ENCODE measurements around the gene TARS3.
"Not testable (repeated sequence)": the region's sequence is repeated elsewhere in the genome, so short reads cannot be mapped to it uniquely, and the experiment has no call there.

Gene TARS3

DNA sequence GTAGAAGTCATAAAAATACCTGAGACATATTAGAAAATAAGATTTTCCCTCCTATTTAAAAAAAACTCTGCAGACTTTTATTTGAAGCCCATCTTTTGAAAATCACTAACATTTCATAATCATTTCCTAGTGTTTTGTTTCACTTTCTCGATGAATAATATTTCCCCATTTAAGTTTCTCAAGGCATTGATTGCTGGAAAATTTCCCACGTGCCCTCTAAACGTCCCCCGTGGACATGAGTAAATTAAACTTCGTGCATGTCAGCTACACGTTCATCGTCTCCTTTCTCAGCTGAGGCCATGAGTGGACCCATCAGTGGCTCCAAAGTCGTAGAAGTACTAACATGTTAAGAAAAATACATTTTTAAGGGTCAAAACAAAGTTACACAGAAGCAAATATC is 70.1 kb downstream of the TARS3 start:
- no peak for DNase-seq

DNA sequence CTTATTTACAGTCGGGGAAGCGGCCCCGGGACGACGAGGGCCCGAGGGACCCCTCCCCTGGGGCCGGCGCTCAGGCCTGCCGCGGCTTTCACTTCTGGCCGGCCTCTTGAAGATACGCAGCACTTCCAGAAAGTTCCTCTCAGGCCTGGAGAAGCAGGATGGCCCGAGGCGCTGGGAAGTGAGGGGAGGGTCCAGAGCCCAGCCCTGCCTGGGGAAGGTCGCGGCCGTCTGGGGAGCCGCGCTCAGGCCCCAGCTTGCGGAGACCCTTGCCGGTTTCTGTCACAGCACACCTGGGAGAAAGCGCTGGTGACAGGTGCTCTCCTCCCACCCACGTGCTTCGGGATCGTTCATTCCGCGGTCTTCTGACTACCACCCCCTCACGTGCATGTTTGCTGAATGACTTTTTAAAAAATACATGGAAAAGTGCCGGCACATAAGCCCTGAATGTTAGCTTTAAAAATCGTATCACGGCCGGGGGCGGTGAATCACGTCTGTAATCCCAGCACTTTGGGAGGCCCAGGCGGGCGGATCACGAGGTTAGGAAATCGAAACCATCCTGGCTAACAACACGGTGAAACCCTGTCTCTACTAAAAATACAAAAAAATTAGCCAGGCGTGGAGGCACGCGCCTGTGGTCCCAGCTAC is 71.4 kb downstream of the TARS3 start:
- peak; percentile 24 for DNase-seq

DNA sequence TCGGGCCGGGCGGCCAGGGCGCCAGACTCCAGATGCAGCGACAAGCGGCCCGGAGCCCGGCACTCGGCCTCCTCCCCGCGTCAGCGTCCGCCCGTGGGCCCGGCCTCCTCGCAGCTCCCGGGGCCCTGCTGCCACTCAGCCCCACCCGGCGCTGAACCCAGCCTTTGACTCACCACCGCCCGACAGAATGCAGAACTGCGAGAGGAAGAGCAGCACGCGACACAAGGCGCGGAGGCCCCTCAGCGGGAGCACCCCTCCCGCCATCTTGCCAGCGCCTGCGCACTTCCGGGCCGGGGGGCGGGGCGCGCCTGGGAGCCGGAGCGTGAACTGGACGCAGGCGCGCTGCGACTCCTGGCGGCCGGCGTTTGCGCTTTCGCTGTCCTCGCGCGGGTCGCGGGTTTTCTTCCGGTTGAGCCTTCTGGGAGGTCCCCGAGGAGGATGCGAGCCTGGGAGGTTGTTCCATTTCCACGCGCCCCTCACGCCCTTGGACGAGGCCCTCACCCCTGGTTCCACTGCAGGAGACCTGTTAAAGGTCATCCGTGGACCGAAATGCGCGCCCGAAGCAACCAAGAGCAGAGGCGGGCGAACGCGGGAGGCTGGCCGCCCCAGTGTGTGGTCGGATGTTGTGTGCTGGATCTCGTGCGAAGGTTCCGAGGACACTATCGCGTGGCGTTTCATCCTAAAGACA is 72.0 kb downstream of the TARS3 start, which contains the start of gene TM2D3:
TSS of gene TM2D3 (minus strand) at position 284 of the 688 bp plus-strand sequence. CDS start at position 264, 20 bp downstream.
- DNase-seq = peak; percentile 90

DNA sequence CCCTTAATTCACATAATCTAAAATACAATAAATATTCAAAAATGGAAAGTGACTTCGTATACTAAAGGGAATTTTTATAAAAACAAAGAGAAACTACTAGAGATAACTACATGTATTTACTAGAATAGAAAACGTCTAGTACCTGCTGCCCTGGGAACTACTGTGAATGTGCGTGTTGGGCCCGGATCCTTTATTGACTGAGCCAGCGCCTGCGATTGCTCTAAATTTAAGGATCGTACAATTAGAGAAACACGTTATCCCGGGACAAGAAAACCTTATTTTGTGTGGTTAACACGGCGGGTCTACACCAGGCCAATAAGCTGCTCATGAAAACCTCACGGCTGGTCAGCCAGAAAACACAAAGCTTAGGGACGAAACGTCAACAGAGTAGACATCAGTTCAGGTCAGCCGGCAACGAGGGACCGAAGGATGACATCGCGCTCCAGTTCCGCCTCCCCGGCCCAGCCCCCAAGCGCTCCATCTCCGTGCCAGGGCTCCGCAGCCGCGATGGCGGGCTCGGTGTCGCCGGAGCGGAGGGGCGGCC is 72.6 kb downstream of the TARS3 start:
- DNase-seq = no peak

DNA sequence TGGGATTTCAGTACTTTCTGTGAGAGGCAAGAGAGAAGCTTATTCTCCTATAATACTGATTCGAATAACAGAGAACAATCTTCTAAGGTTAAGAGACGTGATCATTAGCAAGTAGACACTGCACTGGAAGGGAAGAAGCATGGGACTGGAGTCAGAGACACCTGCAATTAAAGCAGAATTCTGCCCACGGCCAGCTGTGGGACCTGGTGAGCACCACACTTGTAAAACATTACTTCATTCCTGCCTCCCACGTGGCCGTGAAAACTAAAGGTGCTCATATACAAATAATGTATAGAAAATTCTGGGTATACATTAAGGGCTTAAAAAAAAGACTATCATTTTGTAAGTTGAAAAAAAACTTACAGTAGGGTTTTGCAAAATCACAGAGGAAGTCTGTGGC is 74.1 kb downstream of the TARS3 start:
- DNase-seq = no peak

DNA sequence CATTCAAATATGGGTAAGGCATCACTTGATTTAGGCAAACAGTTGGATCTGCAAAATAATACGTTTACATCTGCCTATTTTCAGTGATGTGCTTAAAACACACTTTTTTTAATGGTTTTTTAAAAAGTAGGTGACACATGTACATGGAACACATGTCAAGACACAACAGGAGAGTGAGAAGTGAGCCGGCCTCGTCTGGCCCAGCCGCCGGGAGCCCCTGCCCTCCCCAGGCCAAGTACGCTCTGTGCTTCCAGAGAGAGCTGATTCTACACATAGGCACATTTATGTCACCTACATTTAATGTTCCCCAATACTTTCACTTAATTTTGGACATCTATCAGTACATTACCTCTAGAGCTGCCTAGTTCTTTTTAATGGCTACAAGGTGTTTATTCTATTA is 75.9 kb downstream of the TARS3 start:
- no peak for DNase-seq

DNA sequence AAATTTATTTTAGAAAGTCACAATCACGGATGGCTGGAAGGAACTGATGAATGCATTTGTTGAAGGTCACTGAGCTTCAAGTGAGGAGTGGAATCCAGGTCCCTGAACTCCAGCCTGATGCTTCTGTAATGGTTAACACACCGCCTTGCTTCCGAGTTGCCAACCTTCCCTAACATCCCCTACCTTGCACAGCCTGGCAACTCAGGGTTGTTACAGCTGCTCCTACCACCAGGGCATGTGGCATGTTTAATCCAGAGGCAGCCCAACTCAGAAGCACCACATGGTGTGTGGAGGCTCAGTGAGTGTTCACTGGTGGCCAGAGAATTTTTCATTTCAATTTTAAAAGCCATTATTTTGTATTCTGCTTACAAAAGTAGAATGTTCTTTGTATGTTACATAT is 77.0 kb downstream of the TARS3 start:
- DNase-seq = no peak

DNA sequence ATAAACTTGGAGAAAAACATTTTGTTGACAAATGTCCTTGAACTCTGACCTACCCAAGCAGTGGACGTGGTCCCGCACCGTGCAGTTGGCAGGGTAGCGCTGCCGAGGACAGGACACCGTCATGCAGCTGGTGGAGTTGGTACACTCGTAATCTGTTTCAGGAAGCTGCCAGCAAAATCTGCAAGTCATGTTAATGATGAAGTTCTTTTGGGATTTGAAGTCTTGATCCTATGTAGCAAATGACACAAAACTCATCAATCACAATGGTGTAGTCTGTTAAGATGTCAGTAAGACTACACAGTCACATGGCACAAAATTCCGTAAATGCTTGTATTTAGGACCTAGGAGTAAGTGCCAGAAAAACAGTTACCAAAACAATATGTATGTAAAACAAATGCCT is 77.6 kb downstream of the TARS3 start:
- peak; percentile 12 for DNase-seq

DNA sequence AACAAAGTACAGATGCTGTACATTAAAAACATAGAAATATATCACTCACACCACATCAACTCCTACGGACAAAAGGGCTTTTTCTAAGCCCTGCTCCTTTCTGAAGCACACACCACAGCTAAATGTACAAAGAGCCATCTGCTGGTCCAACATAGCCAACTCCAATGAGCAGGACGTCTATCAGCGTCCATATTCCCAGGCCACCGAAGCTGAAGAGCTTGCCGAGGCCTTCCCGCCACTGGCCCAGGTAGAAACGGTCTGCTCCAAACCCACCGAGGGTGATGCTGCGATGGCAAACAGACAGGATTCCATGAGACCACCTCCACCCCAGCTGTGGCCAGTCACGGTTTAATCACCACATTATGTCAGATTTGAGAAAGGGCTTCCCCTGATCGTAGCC is 81.9 kb downstream of the TARS3 start:
- DNase-seq = no peak

DNA sequence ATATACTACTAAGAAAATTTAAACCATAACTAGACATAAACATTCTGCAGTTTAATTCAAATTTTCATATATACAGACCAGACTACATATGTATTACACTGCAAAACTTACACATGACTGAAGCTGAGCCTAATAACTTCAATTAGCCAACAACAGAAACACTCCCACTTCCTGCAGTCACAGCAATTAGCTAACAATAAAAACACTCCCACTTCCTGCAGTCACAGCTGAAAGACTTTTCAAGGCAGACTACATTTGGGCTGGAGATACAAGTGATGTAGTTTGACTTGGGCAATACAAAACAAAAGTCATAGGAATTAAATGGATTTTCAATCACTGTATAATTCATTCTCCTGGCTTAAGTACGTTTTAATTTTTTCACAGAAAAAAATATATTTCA is 82.4 kb downstream of the TARS3 start:
- DNase-seq = no peak

DNA sequence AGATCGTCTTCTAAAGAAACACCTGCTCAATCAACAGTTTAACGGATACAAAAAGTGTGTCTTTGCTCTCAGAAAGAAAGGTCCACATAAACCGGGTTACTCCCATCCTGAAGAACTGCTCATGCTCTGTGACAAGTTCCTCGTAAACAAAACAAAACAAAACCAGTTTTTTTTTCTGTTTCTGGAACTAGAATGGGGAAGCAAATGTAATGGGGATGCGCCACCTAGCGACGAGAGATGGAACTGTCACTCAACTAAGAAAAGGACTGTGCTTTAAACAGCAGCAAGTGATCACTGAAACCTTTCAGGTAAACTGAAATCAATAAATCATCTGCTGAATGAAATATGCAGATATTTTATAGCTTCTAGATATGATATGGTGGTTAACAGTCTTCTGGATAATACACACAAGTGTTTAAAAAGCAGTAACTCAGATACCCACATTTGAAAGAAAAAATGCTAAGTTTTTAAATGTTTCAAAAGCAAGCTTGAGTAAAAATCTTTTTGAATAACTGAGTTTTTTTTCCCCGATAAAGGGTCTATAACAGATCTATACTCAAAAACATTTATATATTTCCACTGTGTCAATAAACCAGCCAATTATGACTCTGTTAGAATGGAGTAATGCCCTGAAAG is 83.0 kb downstream of the TARS3 start:
- peak; percentile 48 for DNase-seq

DNA sequence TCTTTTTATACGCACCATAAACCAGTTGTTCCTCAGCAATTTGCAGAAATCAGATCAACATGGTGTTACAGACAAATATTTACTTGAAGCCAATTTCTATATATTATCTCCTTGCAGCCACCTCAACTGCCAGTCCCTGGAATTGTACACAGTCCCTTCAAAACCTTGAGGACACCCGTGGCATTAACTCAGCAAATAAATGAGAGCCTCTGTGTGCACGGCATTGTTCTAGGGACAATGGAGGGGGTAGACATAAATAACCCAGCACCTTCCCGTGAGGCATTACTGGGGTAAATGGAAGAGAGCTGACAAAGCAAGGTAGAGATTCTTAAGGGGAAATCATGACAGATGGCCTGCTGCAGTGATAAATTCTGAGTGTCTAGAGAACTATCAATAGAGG is 84.6 kb downstream of the TARS3 start:
- DNase-seq = no peak

DNA sequence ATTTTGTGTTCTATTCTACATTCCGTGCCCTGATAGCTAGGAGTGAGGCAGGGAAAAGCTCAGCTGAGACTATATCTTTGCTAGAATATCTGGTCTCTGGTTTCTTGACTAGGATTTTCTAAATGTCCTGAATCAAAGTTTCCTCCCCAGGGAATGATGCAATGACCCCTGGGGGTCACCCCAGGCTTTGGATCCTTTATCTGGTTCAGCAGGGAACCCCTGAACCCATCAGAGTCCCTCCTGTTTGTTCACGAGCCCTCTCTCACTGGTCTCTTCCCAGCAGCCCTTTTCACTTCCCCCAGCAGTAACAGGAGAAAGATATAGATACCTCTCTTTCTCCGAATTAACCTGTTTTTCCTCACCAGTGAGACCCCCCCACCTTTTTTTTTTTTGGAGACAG is 86.4 kb downstream of the TARS3 start:
- DNase-seq = no peak

DNA sequence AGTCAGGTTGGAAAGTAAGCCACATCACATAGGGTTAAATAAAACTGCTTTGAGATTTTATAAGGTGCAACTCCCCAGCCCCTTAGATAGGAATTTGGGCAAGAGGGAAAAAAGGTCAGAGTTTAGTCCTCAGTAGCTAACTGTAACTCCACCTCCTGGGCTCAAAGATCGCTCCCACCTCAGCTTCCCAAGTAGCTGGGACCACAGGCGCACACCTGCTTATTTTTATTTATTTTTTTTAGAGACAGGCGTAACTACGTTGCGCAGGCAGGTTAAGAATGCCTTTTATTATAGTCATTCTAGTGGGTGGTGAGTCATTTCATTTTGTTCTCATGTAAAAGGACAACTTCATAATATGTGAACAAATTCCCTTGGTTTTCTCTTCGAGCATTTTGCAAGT is 86.8 kb downstream of the TARS3 start:
- no peak for DNase-seq

DNA sequence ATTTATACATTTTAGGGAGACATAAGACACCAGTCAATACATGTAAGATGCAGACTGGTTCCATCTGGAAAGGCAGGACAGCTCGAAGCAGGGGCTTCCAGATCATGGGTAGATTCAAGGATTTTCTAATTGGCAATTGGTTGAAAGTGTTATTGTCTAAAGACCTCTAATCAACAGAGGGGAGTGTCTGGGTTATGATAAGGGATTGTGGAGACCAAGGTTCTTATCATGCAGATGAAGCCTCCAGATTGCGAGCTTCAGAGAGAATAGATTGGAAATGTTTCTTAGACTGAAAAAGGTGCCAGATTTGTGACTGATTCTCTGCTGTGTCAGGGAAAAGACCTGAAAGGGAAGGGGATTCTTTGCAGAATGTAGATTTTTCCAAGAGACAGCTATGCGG is 87.2 kb downstream of the TARS3 start:
- DNase-seq = no peak

DNA sequence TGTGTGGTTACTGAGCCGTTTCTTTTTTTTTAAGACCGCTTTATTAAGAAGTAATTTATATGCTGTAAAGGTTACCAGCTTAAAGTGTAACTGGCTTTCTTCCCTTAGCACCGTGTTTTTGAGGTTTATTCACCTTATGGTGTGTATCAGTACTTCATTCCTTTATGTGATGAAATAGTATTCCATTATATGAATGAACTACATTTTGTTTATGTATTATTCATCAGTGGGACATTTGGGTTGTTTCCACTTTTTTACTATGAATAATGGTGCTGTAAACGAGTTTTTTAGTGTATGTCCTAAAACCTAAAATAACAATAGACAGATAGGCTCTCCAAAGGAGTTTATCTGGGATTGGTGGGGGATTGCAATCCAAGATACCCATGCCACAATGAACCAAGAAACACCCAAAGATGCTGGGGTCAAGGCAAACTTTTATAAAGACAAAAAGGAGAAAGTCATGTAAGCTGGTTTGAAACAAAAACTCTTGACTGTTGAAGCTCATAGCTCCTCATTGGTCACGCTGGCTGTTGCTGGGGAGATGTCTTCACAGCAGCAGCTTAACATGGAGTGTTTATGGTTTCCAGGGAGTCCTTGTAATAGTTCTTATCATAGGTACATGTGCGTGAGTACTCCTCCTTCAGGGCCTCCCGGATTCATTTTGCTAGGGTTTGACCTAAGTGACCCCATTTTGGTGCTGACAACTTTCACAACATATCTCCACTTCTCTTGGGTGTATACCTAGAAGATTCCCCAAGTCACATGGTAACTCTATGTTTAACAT is 88.1 kb downstream of the TARS3 start:
- no peak for DNase-seq

DNA sequence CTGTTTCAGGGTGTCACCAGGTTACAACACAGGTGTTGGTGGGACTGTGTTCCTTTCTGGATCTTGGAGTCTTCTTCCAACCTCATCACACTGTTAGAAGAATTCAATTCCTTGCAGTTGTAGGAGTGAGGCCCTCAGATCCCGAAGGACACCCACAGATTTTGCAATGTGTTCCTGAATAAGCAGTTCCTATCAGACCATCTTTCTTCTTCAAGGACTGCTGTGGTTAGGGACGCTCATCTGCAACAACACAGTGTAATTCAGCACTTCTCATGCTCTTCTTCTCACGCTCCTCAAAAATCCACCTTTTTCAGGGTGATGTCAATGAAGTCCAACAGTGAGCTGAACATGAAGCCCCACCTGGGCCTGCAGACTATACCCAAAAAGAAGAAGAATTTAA is 90.9 kb downstream of the TARS3 start:
- DNase-seq = no peak

DNA sequence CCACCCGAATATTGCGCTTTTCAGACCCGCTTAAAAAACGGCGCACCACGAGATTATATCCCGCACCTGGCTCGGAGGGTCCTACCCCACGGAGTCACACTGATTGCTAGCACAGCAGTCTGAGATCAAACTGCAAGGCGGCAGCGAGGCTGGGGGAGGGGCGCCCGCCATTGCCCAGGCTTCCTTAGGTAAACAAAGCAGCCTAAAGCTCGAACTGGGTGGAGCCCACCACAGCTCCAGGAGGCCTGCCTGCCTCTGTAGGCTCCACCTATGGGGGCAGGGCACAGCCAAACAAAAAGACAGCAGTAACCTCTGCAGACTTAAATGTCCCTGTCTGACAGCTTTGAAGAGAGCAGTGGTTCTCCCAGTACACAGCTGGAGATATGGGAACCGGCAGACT is 97.5 kb downstream of the TARS3 start:
- not testable (repeated sequence) for DNase-seq

DNA sequence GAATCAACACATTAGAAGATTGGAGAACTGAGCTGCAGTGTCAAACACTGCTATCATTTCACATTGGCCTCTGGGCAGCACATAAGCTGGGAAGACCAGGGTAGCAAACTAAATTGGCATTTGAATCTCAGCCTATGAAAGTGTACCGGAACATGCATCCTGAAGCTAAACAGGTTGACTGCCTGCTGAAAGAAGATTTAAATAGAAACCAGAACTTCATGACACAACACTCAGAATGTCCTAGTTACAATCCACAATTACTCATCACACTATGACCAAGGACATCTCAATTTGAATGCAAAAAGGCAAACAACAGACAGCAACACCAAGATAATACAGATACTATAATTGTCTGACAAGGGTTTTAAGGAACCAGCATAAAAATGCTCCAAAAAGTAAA is 98.3 kb downstream of the TARS3 start:
- DNase-seq = no peak

DNA sequence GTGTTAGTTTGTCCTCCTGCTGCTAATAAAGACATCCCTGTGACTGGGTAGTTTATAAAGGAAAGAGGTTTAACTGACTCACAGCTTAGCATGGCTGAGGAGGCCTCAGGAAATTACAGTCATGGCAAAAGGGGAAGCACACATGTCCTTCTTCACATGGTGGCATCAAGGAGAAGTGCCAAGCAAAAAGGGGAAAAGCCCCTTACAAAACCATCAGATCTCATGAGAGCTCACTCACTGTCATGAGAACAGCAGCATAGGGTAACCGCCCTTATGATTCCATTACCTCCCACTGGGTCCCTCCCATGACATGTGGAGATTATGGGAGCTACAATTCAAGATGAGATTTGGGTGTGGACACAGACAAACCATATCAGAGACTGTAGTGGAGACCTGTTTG is 99.1 kb downstream of the TARS3 start:
- DNase-seq = no peak

DNA sequence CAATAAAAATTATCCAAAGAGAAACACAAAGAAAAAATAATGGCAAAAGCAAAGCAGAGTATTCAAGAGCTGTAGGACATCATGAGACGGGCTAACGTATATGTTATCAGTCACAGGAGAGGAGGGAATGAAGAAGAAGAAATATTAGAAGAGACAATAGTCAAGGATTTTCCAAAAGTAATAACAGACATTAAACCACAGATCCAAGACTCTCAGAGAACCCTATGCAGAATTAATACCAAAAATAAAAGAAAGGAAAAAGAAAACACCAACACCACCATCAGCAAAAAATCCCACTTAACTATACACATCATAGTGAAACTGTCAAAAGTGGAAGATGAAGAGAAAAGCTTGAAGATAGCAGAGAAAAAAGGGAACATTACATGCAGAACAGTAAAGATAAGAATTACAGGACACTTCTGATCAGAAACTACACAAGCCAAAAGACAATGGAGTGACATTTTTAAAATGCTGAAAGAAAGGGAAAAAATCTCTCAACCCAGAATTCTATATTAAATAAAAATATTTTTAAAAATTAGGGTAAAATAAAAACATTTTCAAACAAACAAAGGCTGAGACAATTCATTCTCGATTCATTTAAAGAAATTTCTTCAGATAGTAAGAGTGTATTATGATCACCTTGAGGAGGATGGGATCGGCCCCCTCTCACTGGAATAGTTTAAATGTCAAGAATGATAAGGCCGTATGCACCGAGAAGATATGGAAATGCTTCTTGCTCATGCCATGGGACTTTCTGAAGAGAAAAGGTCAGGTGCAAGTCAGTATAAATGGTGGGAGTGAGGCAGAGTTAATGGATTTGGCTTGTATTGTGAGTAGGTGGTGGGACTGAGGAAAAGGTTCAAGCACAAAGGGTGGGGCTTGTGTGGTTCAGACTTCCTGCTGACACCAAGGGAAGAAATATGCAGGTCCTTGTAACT is 100.6 kb downstream of the TARS3 start:
- no peak for DNase-seq

DNA sequence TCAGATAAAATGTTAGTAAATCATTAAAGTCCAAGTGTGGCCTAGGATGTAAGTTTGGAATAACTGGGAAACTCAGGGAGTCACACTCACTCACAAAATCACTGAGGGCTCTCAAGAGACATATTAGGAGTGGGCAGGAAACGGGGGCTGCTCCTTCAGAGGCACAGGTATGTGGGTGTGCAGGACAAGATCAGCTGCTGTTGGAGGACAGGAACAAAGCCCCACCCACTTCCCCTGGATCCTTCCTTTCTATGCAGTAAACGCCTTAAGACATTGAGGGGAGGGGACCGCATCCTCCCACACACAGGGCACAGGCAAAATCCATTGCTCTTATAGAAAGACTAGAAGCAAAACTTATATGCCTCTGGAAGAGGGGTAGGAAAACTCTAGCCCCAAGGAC is 102.3 kb downstream of the TARS3 start:
- no peak for DNase-seq

All from fibroblast of skin of abdomen (primary cell).